IPS-18c (cell line): ENCODE measurements around the gene ZFP37.

Experiments used
- H3K4me3 ChIP-seq: 2 replicates; pipeline ENCODE4 v1.7.0; 2013; ENCODE audit warnings: low read depth, mild to moderate bottlenecking, low read length, moderate library complexity; ENCODE audit not compliant: insufficient read depth
- H3K9me3 ChIP-seq: one replicate; pipeline ENCODE4 v1.6.1; 2013; ENCODE audit warnings: mild to moderate bottlenecking, low read length, moderate library complexity; ENCODE audit not compliant: control insufficient read depth, insufficient read depth

The ZFP37 gene

GRCh38 chr9:113005777-113006176, 50.7 kb downstream of the ZFP37 start:
- Histone ChIP-seq H3K9me3 (no peaks in the 10 kb centered on the region), H3K4me3 (no peak overlapping the region)

- H3K9me3 ChIP-seq = peaks cover 24% of the 10 kb centered on the region
- no peak overlapping the region for H3K4me3 ChIP-seq
Measured at GRCh38 chr9:112997236-112997941, 59.1 kb downstream of the ZFP37 start.
